Lower leg skin (tissue), 4 donors: ENCODE measurements around the gene PCYT2. TPM values are rescaled to one million over a fixed set of nuclear protein-coding genes. Genes with fewer than 3 reads are reported as not detected.

Source experiments
- DNase-seq, 2 donors: peaks; one replicate each; pipeline ENCODE4 v3.0.0-alpha.2; 2019; ENCODE audit warnings: low spot score in 2 of 2
- H3K4me3 ChIP-seq: fragments of 200-600 bp; sonication (generic); 2 replicates; pipeline ENCODE4 v1.5.1; 2017; ENCODE audit warnings: mild to moderate bottlenecking, low read depth; ENCODE audit not compliant: poor library complexity, severe bottlenecking
- POLR2A ChIP-seq, 2 donors: fragments of 450-650 bp; IDR thresholded peaks; one replicate each; pipeline ENCODE4 v1.6.1; 2016 to 2017; ENCODE audit warnings: antibody characterized with exemption in 2 of 2, mild to moderate bottlenecking in 1 of 2, moderate library complexity in 1 of 2
- WGBS, 2 donors: methylation state at CpG; one replicate each; pipeline ENCODE4 v1.1.5; 2018; 5-methylcytosine and 5-hydroxymethylcytosine counted together
- intact Hi-C: fragments of 100-400 bp; cut with DNase I; formaldehyde crosslinking; loops from one replicate; pipeline ENCODE4 v1.15.0; 2023; ENCODE audit warnings: low total_unique reads
- total RNA-seq, 4 donors: library from RNA; depleted of rRNA; stranded (reverse); fragments of >200 nt; gene quantifications; one replicate each; pipeline ENCODE4 v1.1.0, GENCODE V29; 2016
- TF ChIP-seq, protein P1 (sequence below), 3 donors: fragments of 450-650 bp; IDR thresholded peaks; one replicate each; pipeline ENCODE4 v1.5.1; 2016; ENCODE audit warnings: antibody characterized with exemption in 3 of 3, mild to moderate bottlenecking in 3 of 3, moderate library complexity in 2 of 3

Gene PCYT2
- total RNA-seq, 4 donors from 2014 or later: 16.2 to 37.0 (median 25.3) TPM

DNA sequence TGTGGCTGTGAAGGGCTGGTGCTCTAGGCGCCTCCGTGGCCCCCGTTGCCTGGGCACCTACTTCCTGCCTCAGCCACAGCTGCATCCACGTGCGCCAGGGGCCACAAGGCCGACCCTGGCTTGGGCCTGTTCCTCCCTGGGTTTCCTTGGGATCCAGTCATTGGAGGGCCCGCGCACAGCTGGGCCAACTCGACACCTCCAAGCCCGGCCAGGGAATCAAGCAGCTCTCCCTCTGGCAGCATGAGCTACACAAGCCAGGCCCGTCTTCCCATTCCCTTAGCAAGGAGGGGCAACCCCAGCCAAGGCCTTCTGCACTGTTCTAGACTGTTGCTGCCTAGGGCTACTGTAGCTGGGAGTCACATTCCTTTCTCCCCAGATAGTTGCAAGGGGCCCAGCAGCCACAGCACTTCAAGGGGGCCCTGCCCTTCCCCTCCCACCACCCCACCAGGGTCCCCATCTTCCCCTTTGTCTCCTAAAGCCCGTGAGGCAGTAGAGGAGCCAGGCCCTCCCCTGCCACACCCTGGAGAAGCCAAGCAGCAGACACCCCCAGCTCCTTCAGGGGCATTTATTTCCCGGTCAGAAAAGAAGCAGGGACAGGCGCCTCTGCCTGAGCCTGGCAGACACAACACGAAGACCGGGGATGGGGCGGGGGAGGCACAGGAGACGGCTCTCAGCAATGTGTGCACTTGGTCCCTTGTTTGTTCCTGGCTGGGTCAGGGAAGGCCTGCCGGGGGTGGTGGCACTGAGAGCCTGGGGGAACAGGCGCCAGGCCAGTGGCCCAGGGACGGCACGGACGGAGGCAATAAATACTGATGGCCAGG is 43.8 kb downstream of the PCYT2 start:
- intact Hi-C loops: no loop called here
- TF ChIP-seq, protein P1, sequence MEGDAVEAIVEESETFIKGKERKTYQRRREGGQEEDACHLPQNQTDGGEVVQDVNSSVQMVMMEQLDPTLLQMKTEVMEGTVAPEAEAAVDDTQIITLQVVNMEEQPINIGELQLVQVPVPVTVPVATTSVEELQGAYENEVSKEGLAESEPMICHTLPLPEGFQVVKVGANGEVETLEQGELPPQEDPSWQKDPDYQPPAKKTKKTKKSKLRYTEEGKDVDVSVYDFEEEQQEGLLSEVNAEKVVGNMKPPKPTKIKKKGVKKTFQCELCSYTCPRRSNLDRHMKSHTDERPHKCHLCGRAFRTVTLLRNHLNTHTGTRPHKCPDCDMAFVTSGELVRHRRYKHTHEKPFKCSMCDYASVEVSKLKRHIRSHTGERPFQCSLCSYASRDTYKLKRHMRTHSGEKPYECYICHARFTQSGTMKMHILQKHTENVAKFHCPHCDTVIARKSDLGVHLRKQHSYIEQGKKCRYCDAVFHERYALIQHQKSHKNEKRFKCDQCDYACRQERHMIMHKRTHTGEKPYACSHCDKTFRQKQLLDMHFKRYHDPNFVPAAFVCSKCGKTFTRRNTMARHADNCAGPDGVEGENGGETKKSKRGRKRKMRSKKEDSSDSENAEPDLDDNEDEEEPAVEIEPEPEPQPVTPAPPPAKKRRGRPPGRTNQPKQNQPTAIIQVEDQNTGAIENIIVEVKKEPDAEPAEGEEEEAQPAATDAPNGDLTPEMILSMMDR (IDR thresholded peaks at IDR 0.05): no peak
- no peak for TF ChIP-seq POLR2A (IDR thresholded peaks at IDR 0.05)
- H3K4me3 ChIP-seq: no peak overlapping the region
- no peak for DNase-seq
- 38 to 44% methylated on average over 17 to 18 of the region's 23 CpGs for WGBS, 2 donors

DNA sequence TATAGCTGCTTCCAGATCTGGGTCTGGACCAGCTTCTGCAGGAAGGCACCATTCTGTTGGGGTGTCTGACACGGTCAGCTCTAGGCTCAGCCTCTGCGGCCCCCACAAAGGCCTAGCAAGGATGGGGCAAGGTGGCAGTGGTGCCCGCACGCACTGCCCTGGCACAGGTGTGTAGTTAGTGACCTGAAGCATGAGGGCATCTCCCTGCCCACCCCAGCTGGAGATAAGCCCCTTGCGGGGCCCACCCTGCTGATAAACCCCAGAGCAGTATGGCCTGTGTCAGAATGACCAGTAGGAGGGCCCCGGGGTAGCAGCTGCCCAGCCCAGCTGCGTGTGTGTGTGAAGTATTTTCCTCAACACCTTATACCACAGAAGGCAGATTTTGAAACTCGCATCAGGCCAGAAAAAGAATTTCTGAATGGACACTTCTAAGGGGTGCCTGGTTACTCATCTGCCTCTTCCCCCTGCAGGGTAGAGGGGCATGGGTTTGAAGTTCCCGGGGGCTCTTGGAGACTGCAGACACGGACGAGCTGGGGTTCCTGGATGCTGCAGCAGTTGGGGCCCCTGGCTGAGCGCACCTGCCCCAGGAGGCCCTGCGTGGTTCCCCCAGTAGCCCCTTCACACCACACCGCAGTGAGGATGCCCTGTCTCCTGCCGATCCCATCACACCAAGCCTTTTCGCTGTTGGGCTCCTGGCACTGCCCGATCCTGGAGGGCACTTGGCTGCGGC is 44.6 kb downstream of the PCYT2 start:
- no peak overlapping the region for H3K4me3 ChIP-seq
- no peak for TF ChIP-seq POLR2A (IDR thresholded peaks at IDR 0.05)
- TF ChIP-seq, protein P1 (IDR thresholded peaks at IDR 0.05): no peak
- 68 to 77% methylated on average over 9 to 18 of the region's 18 CpGs for WGBS, 2 donors
- DNase-seq: no peak
- intact Hi-C loops: no loop called here

DNA sequence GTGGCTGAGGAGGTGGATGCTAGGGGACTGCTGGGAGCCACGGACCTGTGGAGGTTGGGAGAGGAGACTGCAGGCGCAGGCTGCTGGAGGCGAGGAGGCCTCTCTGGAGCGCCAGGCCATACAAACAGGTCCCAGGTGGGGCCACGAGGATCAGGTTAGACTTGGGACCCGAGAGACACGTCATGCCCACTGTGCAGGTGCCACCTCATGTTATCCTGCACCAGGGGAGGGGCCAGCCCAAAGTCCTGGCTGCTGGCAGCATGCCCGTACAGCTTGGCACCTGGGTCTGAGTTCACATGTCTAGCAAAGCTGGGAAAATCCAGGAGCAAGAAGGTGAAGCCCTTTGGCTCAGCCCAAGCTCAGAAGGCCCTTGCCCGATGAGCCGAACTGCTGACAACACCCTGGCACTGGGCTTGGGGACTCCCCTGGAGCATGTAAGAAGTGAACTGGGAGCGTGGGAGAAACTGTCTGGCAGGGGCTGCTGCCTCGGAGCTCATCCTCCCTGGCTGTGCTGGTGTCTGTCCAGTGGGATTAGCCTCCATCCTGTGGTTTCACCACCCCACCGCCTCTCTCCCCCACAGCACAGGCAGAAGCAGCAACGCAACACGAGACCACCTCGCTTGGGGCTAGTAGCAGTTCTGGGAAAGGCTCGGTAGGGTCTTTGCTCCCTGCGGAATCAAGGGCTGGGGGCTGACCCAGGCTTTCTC is 45.3 kb downstream of the PCYT2 start:
- TF ChIP-seq, protein P1 (IDR thresholded peaks at IDR 0.05): no peak
- no peak for TF ChIP-seq POLR2A (IDR thresholded peaks at IDR 0.05)
- intact Hi-C loops: no loop called here
- peak in 1 of 2 donors; percentile 87 for DNase-seq
- WGBS, 2 donors: 67 to 70% methylated on average over 18 of the region's 18 CpGs
- no peak overlapping the region for H3K4me3 ChIP-seq

DNA sequence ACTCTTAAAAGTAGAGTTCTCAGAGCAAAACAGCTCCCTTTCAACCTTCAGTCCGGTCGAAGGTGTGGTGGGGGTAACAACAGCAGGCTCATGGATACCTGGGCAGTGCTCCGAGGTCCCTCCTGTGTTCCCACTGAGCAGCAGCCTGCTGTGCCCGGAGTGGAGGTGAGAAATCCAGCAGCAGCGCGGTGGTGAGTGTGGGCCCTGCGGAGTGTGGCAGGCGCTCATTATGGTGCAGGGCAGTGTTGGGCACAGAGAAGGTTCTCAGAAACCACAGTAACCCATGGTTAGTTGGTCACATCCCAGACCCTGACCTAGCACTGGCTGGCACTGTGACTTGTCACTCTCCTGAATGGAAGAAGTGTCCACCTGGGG is 45.9 kb downstream of the PCYT2 start:
- TF ChIP-seq POLR2A (IDR thresholded peaks at IDR 0.05): no peak
- TF ChIP-seq, protein P1 (IDR thresholded peaks at IDR 0.05): no peak
- H3K4me3 ChIP-seq: no peak overlapping the region
- intact Hi-C loops: no loop called here
- 93 to 95% methylated on average over 8 of the region's 8 CpGs for WGBS, 2 donors
- DNase-seq: no peak

DNA sequence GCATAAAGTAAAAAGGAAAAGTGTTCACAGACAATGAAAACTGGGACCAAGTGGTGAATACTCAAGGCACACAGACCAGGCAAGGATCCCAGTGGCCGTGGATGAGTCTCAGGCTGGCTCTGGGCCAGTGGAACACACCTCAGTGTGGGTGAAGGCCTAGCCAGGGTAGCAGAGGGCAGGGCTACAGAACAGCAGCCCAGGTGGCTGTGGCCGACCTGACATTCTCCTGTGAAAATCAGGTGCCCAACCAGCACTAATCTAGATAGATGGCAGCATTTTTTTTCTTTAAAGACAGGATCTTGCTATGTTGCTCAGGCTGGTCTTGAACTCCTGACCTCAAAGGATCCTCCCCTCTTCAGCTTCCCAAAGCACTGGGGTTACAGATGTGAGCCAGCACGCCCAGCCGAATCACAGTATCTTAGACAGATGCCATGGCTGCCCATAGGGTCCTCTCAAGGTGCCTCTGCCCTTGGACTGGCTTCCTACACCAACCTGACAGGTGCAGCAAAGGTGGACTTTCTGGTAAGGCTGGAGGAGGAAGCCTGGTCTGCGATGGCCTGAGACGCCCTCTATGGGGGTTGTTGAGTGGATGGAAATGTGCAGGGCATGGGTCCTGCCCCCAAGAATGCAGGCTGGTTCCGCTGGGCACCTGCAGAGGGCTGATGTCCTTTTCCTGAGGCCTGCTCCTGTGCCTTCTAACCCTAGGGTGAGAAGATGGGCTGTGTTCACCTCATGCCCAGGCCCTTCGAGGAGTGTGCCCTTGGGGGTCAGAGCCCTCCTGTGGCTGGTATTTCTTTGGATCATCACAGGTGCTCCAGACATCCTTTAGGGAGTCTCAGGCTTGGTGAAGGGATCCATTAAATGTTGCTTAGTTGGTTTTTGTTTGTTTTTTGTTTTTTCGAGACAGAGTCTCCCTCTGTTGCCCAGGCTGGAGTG is 47.1 kb downstream of the PCYT2 start:
- 72 to 86% methylated on average over 9 of the region's 9 CpGs for WGBS, 2 donors
- no peak for TF ChIP-seq POLR2A (IDR thresholded peaks at IDR 0.05)
- TF ChIP-seq, protein P1 (IDR thresholded peaks at IDR 0.05): no peak
- no peak for DNase-seq
- H3K4me3 ChIP-seq: no peak overlapping the region
- intact Hi-C loops: no loop called here
